ENCODE measurements around the gene C1orf159. TPM values are rescaled to one million over a fixed set of nuclear protein-coding genes. Genes with fewer than 3 reads are reported as not detected.

The C1orf159 gene
- total and polyA plus RNA-seq, 9 of the 15 experiments (the other 6 are each of a cell fraction or from before 2014, with no cell fraction given) = 0.28 to 54.9 (median 10.6) TPM

DNA sequence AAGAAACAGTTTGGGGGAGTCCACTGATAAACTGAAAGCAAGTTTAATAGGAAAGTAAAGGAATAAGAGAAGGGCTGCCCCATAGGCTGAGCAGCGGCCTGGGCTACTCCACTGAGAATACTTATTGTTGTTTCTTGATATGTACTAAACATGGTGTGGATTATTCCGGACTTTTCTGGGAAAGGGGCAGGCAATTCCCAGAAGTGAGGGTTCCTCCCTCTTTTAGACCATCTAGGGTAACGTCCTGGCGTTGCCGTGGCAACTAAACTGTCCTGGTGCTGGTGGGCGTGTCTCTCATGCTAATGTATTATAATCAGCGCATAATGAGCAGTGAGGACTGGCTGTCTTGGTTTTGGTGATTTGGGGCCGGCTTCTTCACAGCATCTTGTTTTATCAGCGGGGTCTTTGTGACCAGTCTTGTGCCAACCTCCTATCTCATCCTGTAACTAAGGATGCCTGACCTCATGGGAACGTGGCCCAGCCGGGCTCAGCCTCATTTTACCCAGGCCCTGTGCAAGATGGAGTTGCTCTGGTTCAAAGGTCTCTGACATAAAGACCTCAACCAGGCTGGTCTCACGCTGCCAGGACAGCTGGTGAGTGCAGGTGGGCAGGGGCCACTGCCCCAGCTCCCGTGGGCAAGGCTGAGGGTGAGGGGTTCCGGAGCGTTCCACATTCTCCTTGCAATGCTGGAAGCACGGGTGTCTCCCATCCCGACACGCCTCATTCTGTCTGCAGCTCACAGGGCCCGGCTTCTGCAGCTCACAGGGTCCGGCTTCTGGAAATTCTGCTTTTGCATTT lies 19.6 kb upstream of the C1orf159 start (continued):
- TF ChIP-seq, protein P1, sequence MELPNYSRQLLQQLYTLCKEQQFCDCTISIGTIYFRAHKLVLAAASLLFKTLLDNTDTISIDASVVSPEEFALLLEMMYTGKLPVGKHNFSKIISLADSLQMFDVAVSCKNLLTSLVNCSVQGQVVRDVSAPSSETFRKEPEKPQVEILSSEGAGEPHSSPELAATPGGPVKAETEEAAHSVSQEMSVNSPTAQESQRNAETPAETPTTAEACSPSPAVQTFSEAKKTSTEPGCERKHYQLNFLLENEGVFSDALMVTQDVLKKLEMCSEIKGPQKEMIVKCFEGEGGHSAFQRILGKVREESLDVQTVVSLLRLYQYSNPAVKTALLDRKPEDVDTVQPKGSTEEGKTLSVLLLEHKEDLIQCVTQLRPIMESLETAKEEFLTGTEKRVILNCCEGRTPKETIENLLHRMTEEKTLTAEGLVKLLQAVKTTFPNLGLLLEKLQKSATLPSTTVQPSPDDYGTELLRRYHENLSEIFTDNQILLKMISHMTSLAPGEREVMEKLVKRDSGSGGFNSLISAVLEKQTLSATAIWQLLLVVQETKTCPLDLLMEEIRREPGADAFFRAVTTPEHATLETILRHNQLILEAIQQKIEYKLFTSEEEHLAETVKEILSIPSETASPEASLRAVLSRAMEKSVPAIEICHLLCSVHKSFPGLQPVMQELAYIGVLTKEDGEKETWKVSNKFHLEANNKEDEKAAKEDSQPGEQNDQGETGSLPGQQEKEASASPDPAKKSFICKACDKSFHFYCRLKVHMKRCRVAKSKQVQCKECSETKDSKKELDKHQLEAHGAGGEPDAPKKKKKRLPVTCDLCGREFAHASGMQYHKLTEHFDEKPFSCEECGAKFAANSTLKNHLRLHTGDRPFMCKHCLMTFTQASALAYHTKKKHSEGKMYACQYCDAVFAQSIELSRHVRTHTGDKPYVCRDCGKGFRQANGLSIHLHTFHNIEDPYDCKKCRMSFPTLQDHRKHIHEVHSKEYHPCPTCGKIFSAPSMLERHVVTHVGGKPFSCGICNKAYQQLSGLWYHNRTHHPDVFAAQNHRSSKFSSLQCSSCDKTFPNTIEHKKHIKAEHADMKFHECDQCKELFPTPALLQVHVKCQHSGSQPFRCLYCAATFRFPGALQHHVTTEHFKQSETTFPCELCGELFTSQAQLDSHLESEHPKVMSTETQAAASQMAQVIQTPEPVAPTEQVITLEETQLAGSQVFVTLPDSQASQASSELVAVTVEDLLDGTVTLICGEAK (IDR thresholded peaks at IDR 0.05) = no peak
- TF ChIP-seq, protein P1 (CRISPR knock-in tag; IDR thresholded peaks at IDR 0.05) = no peak
- no peak for TF ChIP-seq FOS (IDR thresholded peaks at IDR 0.05; ENCODE audit: extremely low read depth, insufficient read length)
- no peak for TF ChIP-seq GATAD2B (IDR thresholded peaks at IDR 0.05; ENCODE audit: borderline replicate concordance)
- no peak for TF ChIP-seq XRCC5 (IDR thresholded peaks at IDR 0.05; ENCODE audit: low read depth, low read length)
- no peak for TF ChIP-seq EHMT2 (IDR thresholded peaks at IDR 0.05)
- TF ChIP-seq, protein P2, sequence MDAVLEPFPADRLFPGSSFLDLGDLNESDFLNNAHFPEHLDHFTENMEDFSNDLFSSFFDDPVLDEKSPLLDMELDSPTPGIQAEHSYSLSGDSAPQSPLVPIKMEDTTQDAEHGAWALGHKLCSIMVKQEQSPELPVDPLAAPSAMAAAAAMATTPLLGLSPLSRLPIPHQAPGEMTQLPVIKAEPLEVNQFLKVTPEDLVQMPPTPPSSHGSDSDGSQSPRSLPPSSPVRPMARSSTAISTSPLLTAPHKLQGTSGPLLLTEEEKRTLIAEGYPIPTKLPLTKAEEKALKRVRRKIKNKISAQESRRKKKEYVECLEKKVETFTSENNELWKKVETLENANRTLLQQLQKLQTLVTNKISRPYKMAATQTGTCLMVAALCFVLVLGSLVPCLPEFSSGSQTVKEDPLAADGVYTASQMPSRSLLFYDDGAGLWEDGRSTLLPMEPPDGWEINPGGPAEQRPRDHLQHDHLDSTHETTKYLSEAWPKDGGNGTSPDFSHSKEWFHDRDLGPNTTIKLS (IDR thresholded peaks at IDR 0.05; ENCODE audit: borderline replicate concordance, low read depth) = no peak
- no peak for TF ChIP-seq FOXK1 (CRISPR knock-in tag; IDR thresholded peaks at IDR 0.05; ENCODE audit: borderline replicate concordance)
- no peak for TF ChIP-seq CHD4 (IDR thresholded peaks at IDR 0.05; ENCODE audit: insufficient read depth, insufficient replicate concordance, low read depth, low read length, poor library complexity, severe bottlenecking)
- TF ChIP-seq, protein P3, sequence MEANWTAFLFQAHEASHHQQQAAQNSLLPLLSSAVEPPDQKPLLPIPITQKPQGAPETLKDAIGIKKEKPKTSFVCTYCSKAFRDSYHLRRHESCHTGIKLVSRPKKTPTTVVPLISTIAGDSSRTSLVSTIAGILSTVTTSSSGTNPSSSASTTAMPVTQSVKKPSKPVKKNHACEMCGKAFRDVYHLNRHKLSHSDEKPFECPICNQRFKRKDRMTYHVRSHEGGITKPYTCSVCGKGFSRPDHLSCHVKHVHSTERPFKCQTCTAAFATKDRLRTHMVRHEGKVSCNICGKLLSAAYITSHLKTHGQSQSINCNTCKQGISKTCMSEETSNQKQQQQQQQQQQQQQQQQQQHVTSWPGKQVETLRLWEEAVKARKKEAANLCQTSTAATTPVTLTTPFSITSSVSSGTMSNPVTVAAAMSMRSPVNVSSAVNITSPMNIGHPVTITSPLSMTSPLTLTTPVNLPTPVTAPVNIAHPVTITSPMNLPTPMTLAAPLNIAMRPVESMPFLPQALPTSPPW (CRISPR knock-in tag; IDR thresholded peaks at IDR 0.05) = no peak; the same call in 1 of the 2 replicates
- no peak for TF ChIP-seq SMARCE1 (IDR thresholded peaks at IDR 0.05)
- TF ChIP-seq, protein P4, sequence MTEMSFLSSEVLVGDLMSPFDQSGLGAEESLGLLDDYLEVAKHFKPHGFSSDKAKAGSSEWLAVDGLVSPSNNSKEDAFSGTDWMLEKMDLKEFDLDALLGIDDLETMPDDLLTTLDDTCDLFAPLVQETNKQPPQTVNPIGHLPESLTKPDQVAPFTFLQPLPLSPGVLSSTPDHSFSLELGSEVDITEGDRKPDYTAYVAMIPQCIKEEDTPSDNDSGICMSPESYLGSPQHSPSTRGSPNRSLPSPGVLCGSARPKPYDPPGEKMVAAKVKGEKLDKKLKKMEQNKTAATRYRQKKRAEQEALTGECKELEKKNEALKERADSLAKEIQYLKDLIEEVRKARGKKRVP (CRISPR knock-in tag; IDR thresholded peaks at IDR 0.05) = no peak
- TF ChIP-seq ESRRA (IDR thresholded peaks at IDR 0.05; ENCODE audit: borderline replicate concordance, low read depth) = no peak
- TF ChIP-seq SNRNP70 (optimal IDR thresholded peaks at IDR 0.05; ENCODE audit: low read depth, low read length) = no peak
